ENCODE data around the gene RPUSD3.

The RPUSD3 gene

DNA sequence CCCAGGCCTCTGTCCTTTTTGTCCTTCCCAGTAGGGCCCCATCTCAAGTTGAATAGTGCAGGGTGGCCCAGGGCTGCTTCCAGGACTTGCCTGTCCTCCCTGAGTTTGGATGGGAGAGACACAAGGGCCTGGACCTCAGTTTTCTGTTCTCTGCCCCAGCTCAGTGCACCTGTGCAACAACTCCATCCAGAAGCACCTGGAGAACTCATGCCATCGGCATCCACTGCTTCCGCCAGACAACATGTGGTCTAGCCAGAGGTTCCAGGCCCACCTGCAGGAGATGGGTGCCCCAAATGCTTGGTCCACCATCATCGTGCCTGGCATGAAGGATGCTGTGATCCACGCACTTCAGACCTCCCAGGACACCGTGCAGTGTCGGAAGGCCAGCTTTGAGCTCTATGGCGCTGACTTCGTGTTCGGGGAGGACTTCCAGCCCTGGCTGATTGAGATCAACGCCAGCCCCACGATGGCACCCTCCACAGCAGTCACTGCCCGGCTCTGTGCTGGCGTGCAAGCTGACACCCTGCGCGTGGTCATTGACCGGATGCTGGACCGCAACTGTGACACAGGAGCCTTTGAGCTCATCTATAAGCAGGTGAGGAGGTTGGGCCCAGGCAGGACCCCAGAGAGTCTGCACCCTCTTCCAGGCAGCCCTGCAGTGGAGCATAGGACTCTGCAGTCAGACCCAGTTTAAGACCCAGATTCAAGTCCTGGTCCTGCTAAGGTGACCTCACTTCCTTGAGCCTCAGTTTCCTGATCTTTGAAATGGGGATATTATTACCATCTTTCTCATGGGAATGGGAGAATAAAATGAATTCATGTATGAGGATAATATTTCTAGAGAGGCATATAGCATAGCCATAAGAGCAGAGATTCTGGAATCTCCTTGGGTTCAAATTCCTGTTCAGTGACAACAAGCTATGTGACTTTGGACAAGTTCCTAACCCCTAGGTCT, 14.7 kb downstream of the RPUSD3 start:
- DNase-seq = no peak

DNA sequence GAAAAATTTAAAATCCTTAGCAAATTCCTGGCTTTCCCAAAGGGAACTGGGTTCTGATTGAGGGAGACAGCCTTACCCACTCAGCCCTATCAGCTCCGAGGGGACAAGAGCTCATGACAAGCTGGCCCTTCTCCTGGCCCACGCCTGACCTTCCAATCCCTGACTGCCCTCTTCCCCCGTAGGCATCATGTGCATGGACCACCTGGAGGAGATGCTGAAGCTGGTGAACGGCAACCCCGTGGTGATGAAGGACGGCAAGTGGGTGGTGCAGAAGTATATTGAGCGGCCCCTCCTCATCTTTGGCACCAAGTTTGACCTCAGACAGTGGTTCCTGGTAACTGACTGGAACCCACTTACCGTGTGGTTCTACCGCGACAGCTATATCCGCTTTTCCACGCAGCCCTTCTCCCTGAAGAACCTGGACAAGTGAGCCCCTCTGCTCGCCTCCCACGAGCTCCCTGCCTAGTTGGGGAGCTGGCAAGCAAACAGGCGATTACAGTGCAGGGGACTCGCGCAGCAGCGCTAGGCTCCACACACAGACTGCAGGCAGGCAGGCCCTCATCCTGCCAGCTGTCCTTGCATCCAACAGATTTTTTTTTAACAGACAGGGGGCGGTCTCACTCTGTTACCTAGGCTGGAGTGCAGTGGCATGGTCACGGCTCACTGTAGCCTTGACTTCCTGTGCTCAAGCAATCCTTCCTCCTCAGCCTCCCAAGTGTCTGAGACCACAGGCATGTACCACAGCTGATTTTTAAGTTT, 16.8 kb downstream of the RPUSD3 start:
- DNase-seq = no peak

DNA sequence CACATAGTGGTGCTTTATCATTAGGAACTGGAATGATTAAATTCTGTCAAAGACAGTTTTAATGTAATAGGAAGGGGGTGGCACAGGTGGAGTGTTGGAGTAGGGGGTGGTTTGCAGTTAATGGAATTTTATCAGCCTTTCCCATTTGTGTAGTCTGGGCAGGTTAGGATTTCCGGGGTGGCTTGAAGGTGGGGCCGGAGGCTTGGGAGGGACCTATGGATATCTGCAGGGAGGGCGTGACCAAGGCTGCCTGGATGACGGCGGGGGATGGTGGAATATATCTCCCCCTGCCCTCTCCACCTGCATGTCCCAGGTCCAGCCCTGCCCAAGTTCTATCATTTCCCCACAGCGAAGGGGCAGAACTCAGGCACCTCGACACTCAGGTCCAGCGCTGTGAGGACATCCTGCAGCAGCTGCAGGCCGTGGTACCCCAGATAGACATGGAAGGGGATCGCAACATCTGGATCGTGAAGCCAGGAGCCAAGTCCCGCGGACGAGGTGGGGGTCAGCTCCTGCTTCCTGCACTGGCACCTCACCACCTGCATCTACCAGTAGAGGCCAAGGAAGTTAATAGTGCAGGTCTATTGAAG, 18.3 kb downstream of the RPUSD3 start:
- no peak for DNase-seq

DNA sequence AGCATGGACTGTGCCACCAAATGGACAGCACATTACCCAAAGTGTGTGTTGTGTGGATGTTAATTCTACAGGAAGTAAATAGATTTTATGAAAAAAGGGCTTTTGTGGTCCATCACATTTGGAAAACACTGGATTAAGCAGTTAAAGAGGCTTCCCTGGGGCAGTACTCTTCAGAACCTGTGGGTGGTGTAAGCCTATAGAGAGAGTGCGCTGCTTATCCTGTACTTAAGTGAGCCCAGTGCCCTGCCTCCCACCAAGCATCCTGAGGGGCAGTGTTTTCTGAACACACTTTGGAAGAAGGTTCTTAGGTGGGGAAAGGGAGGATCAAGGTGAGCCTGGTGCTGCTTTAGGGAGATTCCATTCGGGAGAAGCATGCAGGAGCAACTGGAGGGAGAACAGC, 22.9 kb downstream of the RPUSD3 start:
- no peak for DNase-seq

DNA sequence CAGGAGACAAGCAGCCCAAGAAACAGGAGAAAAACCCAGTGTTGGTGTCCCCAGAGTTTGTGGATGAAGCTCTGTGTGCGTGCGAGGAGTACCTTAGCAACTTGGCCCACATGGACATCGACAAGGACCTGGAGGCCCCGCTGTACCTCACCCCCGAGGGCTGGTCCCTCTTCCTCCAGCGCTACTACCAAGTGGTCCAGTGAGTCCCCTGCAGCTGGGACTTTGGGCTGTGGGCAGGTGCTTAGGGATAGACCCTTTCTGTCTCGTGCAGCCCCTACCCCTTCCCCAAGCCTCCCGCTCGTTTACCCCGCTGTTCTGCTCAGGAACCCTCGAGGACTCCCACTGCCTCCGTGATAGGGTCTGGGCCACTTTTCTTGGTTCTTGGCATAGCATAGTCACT, 23.3 kb downstream of the RPUSD3 start:
- DNase-seq = no peak

DNA sequence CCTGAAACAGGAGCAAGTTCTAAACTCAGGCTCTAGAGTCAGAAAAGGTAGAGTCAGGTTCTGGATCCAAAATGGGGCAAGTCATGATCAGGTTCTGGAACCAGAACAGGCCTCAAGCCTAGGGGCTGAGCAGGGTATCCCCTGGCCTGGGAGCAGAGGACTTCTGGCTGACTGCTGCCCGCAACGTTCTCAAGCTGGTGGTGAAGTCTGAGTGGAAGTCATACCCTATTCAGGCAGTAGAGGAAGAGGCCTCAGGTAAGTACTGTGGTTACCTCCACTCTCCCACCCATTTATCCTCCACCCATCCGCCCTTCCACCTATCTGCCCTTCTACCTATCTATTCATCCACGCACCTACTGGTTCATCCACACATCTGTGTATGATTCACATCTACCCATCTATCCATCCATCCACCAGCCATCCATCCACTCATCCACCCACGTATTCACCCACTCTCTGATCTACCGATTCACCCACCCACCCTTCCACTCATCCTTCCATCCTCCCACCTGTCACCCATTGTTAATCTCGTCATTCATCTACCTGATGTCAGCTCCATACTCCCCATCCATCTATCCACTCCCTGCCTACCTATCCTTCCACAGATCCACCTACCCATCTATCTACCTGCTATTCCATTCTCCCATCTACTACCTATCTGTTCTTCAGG, 25.0 kb downstream of the RPUSD3 start:
- no peak for DNase-seq

DNA sequence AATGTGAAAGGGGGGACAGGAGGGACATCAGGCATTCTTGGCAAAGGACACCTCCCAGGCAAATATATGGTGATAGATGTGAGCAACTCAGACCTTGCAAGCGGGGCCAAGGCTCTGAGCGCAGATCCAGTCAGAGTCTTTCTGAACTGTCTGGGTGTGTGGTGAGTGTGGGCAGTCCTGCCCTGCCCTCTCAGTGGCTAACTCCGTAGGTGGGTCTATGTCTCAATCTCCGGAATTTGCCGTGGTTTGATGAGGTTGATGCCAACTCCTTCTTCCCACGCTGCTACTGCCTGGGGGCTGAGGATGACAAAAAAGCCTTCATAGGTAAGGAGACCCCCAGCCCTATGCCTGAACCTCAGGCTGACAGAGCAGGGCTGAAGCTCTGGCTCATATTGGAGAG, 26.4 kb downstream of the RPUSD3 start:
- DNase-seq = no peak

DNA sequence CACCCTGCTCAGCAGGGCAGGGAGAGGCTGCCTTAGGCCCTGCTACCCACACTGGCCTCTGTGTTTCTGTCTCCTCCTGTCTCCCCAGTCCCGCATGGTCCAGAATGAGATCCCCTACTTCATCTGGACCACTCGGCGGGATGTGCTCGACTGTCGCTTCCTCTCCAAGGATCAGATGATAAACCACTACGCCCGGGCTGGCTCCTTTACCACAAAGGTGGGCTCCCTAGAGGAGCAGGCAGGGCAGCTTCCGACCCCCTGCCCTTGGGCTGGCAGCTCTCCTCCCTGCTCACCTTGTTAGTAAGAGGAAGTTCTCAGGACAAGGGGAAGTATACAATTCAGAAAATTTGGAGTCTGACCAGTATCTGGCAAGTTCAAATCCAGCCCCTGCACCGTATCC, 27.8 kb downstream of the RPUSD3 start:
- no peak for DNase-seq

DNA sequence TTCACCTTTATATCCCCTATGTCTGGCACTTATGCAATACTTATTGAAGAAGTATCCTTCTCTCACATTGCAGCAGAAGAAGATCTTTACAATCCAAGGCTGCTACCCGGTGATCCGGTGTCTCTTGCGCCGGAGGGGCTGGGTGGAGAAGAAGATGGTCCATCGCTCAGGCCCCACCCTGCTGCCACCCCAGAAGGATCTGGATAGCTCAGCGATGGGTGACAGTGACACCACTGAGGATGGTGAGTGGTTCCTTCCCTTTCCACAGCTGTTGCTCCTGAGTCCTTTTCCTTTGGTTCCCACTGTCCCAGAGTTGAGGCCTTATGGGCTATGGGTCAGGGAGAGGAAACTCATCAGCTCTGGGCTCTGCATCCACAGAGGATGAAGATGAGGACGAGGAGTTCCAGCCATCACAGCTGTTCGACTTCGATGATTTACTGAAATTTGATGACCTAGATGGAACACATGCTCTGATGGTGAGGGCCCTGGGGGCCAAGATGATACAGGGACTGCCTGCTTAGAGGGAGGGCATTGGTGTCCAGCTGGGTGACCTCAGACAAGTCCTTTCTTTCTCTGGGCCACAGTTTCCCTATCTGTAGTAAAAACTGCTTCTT, 30.8 kb downstream of the RPUSD3 start:
- no peak for DNase-seq

DNA sequence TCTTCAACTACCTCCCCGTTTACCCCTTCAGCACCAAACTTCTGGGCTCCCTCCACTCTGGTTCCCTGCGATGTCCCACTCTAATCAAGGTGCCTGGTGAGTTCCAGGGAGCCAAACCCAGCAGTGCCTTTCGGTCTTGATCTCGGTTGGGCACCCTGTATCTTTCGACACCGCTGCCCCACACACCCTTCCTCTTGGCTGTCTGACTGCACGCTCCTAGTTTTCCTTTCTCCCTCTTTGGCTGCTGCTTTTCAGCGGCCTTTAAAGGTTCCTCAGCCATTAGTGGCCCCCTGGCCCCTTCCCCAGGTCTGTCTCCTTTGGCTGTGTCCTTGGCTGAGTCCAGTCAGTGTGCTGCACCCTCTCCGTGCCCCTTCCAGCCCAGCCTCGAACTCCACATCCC, 33.0 kb downstream of the RPUSD3 start:
- no peak for DNase-seq

DNA sequence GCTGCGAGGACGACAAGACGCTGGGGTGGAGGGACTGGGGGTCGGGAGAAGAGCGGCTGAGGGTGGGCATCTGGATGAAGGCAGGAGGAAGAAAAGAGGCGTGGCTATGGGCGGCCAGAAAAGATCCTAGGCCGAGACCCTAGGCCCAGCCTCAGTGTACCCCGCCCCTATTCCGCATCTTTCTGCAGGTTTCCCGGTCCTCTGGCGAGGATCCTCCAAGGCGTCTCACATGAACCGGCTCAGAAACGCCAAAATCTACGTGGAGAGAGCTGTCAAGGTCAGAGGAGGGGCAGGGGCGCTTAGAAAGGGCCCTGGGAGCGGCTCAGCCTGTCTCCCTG, 33.4 kb downstream of the RPUSD3 start:
- no peak for DNase-seq

DNA sequence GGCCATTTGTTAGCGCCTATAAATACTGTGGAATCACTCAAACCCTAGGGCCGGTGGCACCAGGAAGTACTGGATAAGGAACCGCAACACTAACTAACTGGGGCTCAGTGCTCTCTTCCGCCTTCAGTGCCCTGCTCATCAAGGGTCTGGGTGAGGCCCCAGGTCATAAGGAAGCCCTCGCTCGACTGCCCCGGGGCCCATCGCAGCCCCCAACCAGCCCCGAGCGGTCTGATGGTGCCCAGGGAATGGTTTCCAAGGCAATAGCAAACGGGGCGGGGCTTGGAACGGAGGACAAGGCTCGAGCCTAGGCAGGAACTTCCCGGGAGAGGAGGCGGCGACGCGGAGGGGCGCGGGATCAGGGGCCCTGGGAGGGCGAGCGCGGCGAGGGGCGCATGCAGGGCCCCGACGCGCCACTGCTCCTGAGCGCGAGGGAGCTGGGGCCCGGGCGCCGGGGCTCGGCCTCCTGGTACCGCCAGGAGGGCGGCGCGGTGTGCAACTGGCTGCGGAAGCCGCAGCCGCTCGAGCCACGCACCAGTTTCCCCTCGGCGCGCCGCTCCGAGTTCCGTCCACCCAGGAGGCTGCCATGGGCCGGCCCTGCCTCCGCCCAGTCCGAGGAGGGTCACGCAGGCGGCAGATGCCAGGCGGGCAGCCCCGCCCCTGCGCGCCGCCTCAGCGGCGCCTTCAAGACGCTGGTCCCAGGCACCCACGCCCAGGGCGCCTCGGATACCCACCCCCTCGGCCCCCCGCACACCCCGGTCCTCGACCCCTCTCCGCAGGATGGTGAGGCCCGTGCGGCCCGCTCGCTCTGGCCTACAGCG, 34.0 kb downstream of the RPUSD3 start, which contains the start of gene TTLL3:
Gene TTLL3, plus strand, starts transcription at position 648 of the 818 bp plus-strand sequence. CDS start 400 bp downstream, outside the sequence.
- DNase-seq = peak; percentile 78

DNA sequence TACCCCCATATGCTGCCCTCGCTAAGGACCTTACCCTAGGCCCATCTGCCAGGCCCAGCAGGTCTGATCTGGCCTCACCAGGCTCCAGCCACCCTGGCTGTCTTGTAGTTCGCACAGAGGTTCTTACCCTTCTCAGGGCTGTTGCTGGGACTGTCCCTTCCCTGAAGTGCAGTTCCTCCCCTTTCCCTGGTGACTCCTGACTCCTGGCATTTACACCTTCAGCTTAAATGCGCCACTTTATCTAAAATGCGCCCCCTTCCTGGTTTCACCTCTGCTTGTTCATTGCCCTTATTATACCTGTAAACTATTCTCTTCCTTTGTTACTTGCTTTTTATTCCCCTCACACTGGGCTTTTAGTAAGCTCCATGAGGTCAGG, 34.6 kb downstream of the RPUSD3 start:
- DNase-seq = no peak

DNA sequence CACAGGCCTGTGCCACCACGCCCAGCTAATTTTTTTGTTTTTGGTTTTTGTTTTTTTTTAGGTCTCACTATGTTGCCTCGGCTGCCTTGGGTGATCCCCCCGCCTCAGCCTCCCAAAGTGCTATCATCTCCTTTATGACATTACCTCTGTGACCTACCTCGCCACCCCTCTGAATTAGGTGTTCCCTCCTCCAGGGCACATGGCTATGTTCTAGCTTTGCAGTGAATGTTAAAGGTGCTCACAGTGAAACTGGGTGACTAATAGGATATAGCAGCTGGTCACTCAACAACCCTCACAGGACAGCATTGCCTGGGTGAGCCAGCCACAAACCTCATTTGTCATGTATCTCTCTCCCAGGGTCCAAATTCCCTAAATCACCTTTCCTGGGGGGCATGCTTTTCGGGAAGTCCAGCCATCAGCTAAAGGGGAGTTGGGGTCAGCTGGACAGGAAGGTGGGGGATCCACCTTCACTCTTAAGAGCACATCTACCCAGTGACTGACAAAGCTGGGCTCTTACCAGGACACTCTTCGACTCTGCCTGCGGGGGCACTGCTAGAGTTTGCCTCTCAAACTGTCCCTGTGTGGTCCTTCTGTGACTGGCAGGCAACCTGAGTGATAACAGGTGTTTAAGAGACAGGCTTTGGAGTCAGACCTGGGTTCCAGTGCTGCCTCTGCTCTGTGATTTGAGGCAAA, 35.3 kb downstream of the RPUSD3 start:
- no peak for DNase-seq

DNA sequence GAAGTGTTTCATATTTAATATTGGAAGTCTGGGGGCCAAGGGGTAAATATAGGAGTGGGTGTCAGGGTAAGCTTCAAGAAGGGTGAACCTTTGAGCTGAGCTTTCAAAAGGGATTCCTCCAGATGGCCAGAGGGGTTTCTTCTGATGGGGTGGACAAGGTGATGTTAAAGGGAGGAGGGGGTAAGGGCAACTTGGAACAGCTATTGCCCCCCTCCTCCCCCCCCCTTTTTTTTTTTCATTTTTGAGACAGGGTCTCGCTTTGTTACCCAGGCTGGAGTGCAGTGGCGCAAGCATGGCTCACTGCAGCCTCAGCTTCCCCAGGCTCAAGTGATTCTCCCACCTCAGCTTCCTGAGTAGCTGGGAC, 35.8 kb downstream of the RPUSD3 start:
- DNase-seq = no peak

DNA sequence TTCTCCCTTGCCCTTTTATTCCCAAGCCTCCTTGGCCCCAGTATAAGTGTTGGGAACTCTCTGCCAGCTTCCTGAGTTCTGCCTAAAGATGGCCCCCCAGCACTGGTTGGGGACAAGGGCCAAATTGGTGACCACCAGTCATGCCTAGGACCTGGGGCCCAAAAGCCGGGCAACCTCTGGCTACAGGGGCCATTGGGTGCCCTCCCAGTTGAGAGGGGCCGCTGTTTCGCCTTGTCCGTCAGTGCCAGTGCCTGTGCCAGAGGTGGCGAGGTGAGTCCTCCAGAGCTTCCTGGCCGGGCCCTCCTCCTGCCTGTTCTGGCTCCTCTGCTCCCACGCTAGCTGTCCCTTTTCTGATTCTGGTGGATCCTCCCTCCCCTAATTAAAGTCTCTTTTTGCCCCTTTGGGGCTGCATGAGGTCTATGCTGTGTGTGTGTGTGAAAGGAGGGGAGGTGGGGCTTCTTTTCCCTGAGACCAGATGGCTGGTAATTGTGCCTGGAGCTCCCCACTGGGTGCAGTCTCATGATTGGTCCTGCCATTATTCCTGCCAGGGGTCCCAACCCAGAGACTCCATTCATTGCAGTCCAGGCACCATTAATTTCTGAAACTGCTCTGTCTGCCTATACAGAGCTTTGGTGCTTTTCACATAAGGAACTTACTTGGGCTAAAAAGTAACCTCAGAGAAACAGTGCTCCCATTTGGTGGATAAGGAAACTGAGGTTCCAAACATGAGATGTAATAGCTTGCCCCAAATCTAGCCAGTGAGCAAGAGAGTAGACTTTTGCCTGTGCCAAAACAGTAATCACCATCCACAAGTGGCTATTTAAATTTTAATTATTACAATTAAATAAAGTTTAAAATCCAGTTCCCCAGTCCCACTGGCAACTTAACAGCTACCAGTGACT, 36.9 kb downstream of the RPUSD3 start:
- no peak for DNase-seq

DNA sequence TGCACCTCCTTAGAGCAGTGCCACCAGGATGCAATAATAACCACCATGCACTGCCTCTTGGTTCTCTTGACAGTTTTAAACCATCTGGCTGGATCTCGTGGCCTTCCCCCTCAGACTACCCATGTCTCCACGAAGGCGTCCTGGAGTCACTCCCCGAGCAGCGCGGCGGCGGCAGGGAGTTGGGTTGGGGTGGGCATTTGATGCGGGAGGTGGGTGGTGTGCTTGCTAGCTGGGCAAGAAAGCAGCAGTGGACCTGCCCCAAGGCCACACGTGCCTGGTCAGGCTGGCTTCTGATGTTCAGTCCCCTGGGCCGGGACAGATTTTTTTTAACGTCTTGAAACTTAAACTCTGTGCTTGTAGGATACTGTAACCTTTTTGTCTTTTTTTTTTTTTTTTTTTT, 37.7 kb downstream of the RPUSD3 start:
- no peak for DNase-seq

DNA sequence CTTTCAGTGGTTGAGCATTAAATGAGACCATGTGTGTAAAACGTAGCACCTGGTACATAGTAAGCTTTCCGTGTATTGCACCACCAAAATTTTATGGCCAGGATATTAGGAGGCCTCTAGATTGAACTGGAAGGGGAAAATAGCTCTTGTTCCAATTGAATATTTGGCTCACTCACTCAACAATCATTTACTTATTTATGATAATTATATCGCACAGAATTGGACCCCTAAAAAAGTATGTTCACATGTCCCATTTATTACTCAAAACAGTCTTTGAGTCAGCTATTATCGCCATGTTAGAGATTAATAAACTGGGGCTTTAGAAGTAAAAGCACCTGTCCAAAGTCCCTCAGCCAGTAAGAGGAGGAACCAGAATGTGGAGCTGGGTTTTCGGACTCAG, 38.8 kb downstream of the RPUSD3 start:
- no peak for DNase-seq

DNA sequence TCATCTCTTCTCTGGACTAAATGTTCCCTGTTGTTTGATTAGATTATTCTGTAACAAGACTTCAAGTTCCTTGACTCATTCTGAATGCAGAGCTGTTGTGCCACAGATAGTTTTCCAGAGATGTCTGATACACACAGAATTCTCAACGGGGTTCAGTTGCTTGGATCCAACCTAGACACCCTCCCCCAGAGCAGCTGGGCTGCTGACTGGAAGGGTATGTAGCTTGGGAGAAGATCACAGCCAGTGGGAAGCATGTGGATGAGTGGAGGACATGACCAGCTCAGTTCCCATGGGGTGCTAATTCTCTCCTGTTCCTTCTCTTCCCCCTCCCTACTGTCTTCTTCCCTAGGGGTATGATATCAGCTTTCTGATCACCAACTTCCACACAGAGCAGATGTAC, 40.3 kb downstream of the RPUSD3 start:
- DNase-seq = no peak

DNA sequence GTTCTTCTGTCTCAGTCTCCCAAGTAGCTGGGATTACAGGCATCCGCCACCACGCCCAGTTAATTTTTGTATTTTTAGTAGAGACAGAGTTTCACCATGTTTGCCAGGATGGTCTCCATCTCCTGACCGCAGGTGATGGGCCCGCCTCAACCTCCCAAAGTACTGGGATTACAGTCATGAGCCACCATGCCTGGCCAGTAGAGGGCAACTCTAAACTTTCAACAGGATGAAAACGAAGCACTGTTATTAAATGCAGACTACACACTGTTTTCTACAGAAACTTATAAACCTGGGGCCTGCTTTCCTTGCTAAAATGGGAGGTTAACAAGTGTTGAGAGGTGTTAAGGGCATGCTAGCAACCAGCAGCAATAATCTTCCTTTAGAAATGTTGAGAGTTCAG, 43.3 kb downstream of the RPUSD3 start:
- no peak for DNase-seq
